Esophagus muscularis mucosa (tissue), 3 donors: ENCODE results near the gene ITGB1.

Experiments used
- EP300 ChIP-seq: sonication (generic); formaldehyde crosslinking; IDR thresholded peaks from one replicate; pipeline ENCODE4 v1.6.1; 2017; ENCODE audit warnings: antibody characterized with exemption
- TF ChIP-seq, protein P1 (sequence below), 3 experiments: fragments of 200-600 bp in 2 of 3; fragments of 450-650 bp in 1 of 3; sonication (generic) in 2 of 3; IDR thresholded peaks; one replicate each; pipeline ENCODE4 v1.5.1; 2017 to 2019; ENCODE audit warnings: antibody characterized with exemption in 3 of 3, mild to moderate bottlenecking in 2 of 3, moderate library complexity in 1 of 3

- TF ChIP-seq, protein P1, sequence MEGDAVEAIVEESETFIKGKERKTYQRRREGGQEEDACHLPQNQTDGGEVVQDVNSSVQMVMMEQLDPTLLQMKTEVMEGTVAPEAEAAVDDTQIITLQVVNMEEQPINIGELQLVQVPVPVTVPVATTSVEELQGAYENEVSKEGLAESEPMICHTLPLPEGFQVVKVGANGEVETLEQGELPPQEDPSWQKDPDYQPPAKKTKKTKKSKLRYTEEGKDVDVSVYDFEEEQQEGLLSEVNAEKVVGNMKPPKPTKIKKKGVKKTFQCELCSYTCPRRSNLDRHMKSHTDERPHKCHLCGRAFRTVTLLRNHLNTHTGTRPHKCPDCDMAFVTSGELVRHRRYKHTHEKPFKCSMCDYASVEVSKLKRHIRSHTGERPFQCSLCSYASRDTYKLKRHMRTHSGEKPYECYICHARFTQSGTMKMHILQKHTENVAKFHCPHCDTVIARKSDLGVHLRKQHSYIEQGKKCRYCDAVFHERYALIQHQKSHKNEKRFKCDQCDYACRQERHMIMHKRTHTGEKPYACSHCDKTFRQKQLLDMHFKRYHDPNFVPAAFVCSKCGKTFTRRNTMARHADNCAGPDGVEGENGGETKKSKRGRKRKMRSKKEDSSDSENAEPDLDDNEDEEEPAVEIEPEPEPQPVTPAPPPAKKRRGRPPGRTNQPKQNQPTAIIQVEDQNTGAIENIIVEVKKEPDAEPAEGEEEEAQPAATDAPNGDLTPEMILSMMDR (IDR thresholded peaks at IDR 0.05) = no peak
- no peak for TF ChIP-seq EP300
Measured at GRCh38 chr10:32901815-32902214, 56.2 kb downstream of the ITGB1 start.
